HL-60/S4 treated with retinoic acid at 250 ng/mL for 4 days and 3 days (cell line): Measurements from ENCODE around the gene MBTPS1.

Experiments
- in situ Hi-C: fragments of 300-500 bp; cut with MboI; formaldehyde crosslinking; loops from 2 replicates; pipeline ENCODE4 v1.7.0; 2022; ENCODE audit warnings: low sequenced_read_pairs

MBTPS1 gene

GRCh38 chr16:84104231-84104630 is 12.5 kb downstream of the MBTPS1 start:
- in situ Hi-C loops, result no loop called here

GRCh38 chr16:84103678-84104077 is 13.1 kb downstream of the MBTPS1 start:
- in situ Hi-C loops, result no loop called here

GRCh38 chr16:84098939-84099338 is 17.8 kb downstream of the MBTPS1 start:
- in situ Hi-C loops, result no loop called here

GRCh38 chr16:84096447-84097005 is 20.2 kb downstream of the MBTPS1 start:
- in situ Hi-C loops, result no loop called here

- in situ Hi-C loops, result no loop called here
Observed at GRCh38 chr16:84095466-84095865, 21.3 kb downstream of the MBTPS1 start.

GRCh38 chr16:84093879-84094270 is 22.9 kb downstream of the MBTPS1 start:
- in situ Hi-C loops, result no loop called here

- in situ Hi-C loops, result no loop called here
Observed at GRCh38 chr16:84093120-84093878, 23.4 kb downstream of the MBTPS1 start.

- in situ Hi-C loops, result no loop called here
Observed at GRCh38 chr16:84091460-84091859, 25.3 kb downstream of the MBTPS1 start.

- in situ Hi-C loops, result no loop called here
Observed at GRCh38 chr16:84090211-84090610, 26.5 kb downstream of the MBTPS1 start.

- in situ Hi-C loops, result no loop called here
Observed at GRCh38 chr16:84088695-84089395, 27.9 kb downstream of the MBTPS1 start.

- in situ Hi-C loops, result no loop called here
Observed at GRCh38 chr16:84087466-84088151, 29.1 kb downstream of the MBTPS1 start.

GRCh38 chr16:84087001-84087400 is 29.7 kb downstream of the MBTPS1 start:
- in situ Hi-C loops, result no loop called here

GRCh38 chr16:84086341-84086740 is 30.4 kb downstream of the MBTPS1 start:
- in situ Hi-C loops, result no loop called here

- in situ Hi-C loops, result no loop called here
Observed at GRCh38 chr16:84085773-84086172, 31.0 kb downstream of the MBTPS1 start.

- in situ Hi-C loops, result no loop called here
Observed at GRCh38 chr16:84085271-84085667, 31.5 kb downstream of the MBTPS1 start.

- in situ Hi-C loops, result no loop called here
Observed at GRCh38 chr16:84084570-84085270, 32.0 kb downstream of the MBTPS1 start.

- in situ Hi-C loops, result no loop called here
Observed at GRCh38 chr16:84082835-84083569, 33.7 kb downstream of the MBTPS1 start.

GRCh38 chr16:84082110-84082509 is 34.6 kb downstream of the MBTPS1 start:
- in situ Hi-C loops, result no loop called here

GRCh38 chr16:84081446-84081989 is 35.2 kb downstream of the MBTPS1 start:
- in situ Hi-C loops, result no loop called here

GRCh38 chr16:84080813-84081212 is 35.9 kb downstream of the MBTPS1 start:
- in situ Hi-C loops, result no loop called here
